ENCODE results near the gene PLOD2.
A peak's percentile ranks its signal among the peaks of the same experiment; 100 is the strongest.

The PLOD2 gene

DNA sequence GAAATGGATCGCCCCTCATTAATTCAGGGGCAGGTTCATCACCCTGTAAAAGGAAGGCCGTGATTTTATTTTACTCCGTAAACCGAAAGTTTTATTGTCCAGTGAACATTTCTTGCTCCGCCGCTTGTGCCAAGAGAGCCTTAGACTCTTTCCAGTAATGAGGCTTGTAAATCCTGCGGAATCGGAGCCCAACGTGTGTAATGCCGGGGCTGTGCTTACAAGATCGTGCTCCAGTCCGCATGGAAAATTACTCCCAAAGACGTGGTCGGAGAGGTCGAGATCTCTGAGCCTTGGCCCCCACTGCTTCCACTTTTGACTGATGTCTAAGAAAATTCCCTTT, 649 bp upstream of the PLOD2 start:
- TF ChIP-seq, protein P1, sequence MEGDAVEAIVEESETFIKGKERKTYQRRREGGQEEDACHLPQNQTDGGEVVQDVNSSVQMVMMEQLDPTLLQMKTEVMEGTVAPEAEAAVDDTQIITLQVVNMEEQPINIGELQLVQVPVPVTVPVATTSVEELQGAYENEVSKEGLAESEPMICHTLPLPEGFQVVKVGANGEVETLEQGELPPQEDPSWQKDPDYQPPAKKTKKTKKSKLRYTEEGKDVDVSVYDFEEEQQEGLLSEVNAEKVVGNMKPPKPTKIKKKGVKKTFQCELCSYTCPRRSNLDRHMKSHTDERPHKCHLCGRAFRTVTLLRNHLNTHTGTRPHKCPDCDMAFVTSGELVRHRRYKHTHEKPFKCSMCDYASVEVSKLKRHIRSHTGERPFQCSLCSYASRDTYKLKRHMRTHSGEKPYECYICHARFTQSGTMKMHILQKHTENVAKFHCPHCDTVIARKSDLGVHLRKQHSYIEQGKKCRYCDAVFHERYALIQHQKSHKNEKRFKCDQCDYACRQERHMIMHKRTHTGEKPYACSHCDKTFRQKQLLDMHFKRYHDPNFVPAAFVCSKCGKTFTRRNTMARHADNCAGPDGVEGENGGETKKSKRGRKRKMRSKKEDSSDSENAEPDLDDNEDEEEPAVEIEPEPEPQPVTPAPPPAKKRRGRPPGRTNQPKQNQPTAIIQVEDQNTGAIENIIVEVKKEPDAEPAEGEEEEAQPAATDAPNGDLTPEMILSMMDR (IDR thresholded peaks at IDR 0.05; ENCODE audit: unreplicated experiment in 3 of 3), result no peak
- H3K4me1 Mint-ChIP-seq, result peaks cover 66% of the 10 kb centered on the region
- H3K36me3 Mint-ChIP-seq (ENCODE audit: low read depth), result no peaks in the 10 kb centered on the region
- H3K27ac Mint-ChIP-seq, result peak overlapping the region; percentile 99
- no peaks in the 10 kb centered on the region for H3K27me3 Mint-ChIP-seq (ENCODE audit: low read depth)
- H3K9me3 Mint-ChIP-seq, result no peaks in the 10 kb centered on the region
- peak overlapping the region; percentile 84 to 96 (median 92) for H3K4me3 Mint-ChIP-seq

DNA sequence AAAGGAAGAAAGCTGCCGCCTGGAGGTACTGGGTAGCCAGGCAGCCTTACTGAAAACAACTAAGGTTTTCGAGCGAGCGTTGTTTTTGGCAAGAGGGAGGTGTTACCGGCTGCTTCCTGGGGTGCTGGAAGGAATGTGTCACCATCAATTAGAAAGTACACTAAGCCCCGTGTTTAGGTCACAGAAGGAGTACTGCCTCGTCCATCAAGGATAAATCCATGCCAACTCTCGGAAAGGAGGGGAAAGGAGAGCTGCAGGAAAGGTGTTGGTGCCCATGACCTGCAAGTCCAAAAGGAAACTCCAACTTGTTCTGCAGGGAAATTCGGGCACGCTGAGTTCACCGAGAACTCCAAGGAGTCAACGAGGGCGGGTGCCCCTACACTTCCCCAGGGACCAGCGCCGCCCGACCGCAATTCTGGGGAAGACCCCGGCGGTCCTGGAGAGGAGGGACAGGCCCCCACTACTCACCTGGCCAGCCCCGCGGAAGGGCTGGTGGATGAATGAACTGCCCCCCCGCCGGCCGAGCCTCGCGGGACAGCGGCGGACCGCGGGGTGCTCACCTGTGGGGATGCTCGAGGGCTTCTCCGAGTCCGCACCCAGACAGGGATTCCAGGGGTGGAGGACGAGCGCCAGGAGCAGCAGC, 542 bp downstream of the PLOD2 start:
- Mint-ChIP-seq H3K9me3 (no peaks in the 10 kb centered on the region), H3K4me1 (peaks cover 64% of the 10 kb centered on the region), H3K27me3 (ENCODE audit: low read depth) (no peaks in the 10 kb centered on the region), H3K36me3 (ENCODE audit: low read depth) (no peaks in the 10 kb centered on the region), H3K4me3 (peak overlapping the region; percentile 93 to 97 (median 97)), H3K27ac (peak overlapping the region; percentile 96 to 99 (median 98))
- TF ChIP-seq, protein P1 (IDR thresholded peaks at IDR 0.05; ENCODE audit: unreplicated experiment in 3 of 3), result peak in 1 of 3 experiments; percentile 61

DNA sequence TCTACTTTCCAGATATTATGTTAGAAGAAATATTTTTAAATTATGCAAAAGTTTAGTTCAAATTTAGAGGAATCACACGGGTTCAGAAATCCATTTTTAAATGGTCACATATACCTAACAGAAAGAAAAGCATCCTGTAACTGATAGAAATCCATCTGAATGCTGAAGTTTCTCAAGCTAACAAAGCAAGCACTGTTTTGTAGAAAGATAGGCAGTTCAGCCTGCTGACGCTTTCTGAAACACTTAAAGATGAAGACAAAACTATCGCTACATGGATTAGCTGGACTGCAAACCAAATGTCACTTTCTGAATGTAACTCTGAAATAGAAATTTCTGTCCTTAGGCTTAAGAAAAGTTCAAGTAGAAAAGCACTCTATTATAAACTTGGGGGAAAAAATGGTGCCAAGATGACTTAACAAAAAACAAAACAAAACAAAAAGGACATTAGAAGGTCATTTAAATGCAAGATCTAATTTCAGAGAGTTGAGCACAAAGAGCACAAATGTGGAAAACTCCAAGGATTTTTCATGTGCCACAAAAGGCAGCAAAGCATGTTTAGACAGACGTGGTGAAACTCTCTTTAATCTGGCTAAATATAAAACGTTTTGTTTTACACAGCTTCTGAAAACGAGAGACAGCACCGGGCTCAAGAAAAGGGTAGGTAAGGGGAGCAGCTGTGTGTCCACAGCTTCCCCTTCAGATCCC, 1.2 kb downstream of the PLOD2 start:
- Mint-ChIP-seq H3K4me1 (peaks cover 58% of the 10 kb centered on the region), H3K36me3 (ENCODE audit: low read depth) (no peaks in the 10 kb centered on the region), H3K27me3 (ENCODE audit: low read depth) (no peaks in the 10 kb centered on the region), H3K27ac (peak overlapping the region; percentile 96 to 99 (median 98)), H3K9me3 (no peaks in the 10 kb centered on the region), H3K4me3 (peak overlapping the region; percentile 93 to 97 (median 97))
- TF ChIP-seq, protein P1 (IDR thresholded peaks at IDR 0.05; ENCODE audit: unreplicated experiment in 3 of 3), result peak in 2 of 3 experiments; percentile 52 to 55

DNA sequence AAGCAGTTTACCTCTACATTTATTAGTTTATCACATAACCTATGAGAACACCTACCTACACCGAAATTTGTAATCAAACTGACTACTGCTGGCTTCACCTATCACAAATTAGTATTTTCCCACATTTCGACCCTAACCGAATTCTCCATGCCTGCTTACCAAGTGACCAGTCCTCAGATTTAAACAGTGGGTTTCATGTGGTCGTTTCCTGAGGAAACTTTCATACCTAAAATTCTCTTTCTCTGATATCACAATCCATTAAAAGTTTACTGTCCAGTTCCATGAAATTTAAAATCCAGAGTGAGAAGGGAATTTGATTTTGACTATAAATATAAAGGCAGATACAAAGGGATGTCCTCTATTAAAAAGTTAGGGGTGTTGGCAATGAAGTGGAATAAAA, 1.9 kb downstream of the PLOD2 start:
- Mint-ChIP-seq H3K36me3 (ENCODE audit: low read depth) (no peaks in the 10 kb centered on the region), H3K4me1 (peaks cover 61% of the 10 kb centered on the region), H3K9me3 (no peaks in the 10 kb centered on the region), H3K4me3 (peak overlapping the region; percentile 93 to 97 (median 97)), H3K27me3 (ENCODE audit: low read depth) (no peaks in the 10 kb centered on the region), H3K27ac (peak overlapping the region; percentile 91 to 98 (median 96))
- TF ChIP-seq, protein P1 (IDR thresholded peaks at IDR 0.05; ENCODE audit: unreplicated experiment in 3 of 3), result no peak

DNA sequence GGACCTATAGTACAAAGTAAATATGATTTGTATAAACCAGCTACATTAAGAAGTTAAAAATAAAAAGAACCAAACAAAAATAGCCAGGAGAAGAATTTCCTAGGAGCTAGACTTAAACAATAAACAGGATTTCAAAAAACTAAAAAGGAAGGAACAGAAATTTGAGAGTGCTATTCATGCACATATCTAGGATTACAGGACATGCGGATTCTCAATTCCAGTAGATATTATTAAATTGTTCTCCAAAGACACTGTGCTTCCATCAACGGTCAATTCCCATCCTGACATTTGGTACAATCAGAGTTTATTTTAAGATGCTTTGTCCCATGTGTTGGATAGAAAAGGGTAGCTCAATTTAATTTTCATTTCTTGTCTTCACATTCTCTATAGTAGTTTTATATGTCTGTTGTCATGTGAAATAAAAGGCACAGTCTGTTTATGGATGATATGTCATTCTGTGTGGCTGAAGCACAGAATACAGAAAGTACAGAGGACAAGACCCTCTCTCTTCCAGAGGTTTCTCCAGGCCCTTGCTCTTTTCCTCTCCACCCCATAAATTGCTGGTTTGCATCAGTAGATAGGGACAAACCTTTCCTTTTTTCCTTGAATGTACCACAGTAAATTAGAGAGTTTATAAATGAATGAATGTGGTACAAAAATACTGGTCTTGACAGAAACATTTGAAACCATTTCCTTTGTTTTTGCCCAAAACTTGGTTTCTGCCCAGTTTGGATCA, 3.5 kb downstream of the PLOD2 start:
- Mint-ChIP-seq H3K4me1 (peaks cover 66% of the 10 kb centered on the region), H3K9me3 (no peaks in the 10 kb centered on the region), H3K27me3 (ENCODE audit: low read depth) (no peaks in the 10 kb centered on the region), H3K36me3 (ENCODE audit: low read depth) (peaks cover 9% of the 10 kb centered on the region), H3K4me3 (peak overlapping the region; percentile 77 to 97 (median 93)), H3K27ac (peak overlapping the region; percentile 62 to 98 (median 90))
- TF ChIP-seq, protein P1 (IDR thresholded peaks at IDR 0.05; ENCODE audit: unreplicated experiment in 3 of 3), result no peak

Measured in nephron (organoid).